Vagina (tissue), 2 donors: ENCODE results near the gene PACS1.

Experiments used
- CTCF ChIP-seq, 3 experiments: fragments of 450-650 bp in 2 of 3; fragments of 200-600 bp in 1 of 3; sonication (generic) in 1 of 3; IDR thresholded peaks; one replicate each; pipeline ENCODE4 v1.5.1; 2017 to 2019; ENCODE audit warnings: antibody characterized with exemption in 3 of 3, mild to moderate bottlenecking in 2 of 3, moderate library complexity in 2 of 3
- POLR2A ChIP-seq, 2 donors: fragments of 450-650 bp; IDR thresholded peaks; one replicate each; pipeline ENCODE4 v1.6.1; 2017; ENCODE audit warnings: antibody characterized with exemption in 2 of 2, mild to moderate bottlenecking in 2 of 2, moderate library complexity in 2 of 2

DNA sequence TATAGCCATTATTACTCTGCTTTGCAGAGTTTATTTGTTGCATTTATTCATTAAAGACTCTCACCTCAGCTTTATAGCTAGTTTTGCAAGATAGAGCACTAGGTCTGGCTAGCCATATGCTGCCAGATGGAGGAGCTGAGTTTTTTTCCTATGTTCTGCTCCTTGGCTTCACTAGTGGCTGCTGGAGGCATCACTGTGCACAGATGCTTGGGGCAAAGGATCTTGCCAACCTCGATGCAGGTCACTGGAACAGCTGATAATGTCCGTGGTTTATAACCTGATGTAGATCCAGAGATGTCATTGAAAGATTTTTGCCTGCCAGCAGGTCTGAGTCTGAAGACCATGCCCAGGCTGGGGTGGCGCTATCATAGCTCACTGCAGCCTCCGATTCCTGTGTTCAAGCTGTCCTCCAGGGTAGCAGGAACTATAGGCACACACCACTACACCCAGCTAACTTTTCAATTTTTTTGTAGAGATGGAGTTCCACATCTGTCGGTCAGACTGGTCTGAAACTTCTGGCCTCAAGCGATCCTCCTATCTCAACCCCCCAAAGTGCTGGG lies 63.2 kb downstream of the PACS1 start:
- TF ChIP-seq CTCF (IDR thresholded peaks at IDR 0.05) (no peak), POLR2A (IDR thresholded peaks at IDR 0.05) (no peak)
